ENCODE data around the gene TEX2. TPM values are rescaled to one million over a fixed set of nuclear protein-coding genes. Genes with fewer than 3 reads are reported as not detected.

TEX2 gene
- total and polyA plus RNA-seq, 9 of the 15 experiments (the other 6 are each of a cell fraction or from before 2014, with no cell fraction given) = 4.1 to 27.6 (median 19.3) TPM

- TF ChIP-seq CTCF (IDR thresholded peaks at IDR 0.05 in 2 of 3, conservative IDR thresholded peaks at IDR 0.05 in 1 of 3; ENCODE audit: insufficient read depth in 2 of 3, low read depth in 1 of 3, low read length in 3 of 3) (peak; percentile 71 to 89 (median 76)), ZBTB43 (CRISPR knock-in tag; IDR thresholded peaks at IDR 0.05) (no peak), MXI1 (IDR thresholded peaks at IDR 0.05; ENCODE audit: low read depth, low read length) (no peak), DMBX1 (CRISPR knock-in tag; IDR thresholded peaks at IDR 0.05; ENCODE audit: borderline replicate concordance) (no peak), KDM1A (IDR thresholded peaks at IDR 0.05) (no peak), ZNF707 (CRISPR knock-in tag; conservative IDR thresholded peaks at IDR 0.05) (no peak), GATA2 (CRISPR knock-in tag; IDR thresholded peaks at IDR 0.05) (no peak), HOXB6 (CRISPR knock-in tag; IDR thresholded peaks at IDR 0.05; ENCODE audit: borderline replicate concordance) (no peak), SIX5 (IDR thresholded peaks at IDR 0.05; ENCODE audit: borderline replicate concordance in 1 of 2, insufficient read depth in 1 of 2, low read depth in 1 of 2, low read length in 2 of 2) (no peak), RCOR1 (IDR thresholded peaks at IDR 0.05; ENCODE audit: borderline replicate concordance in 1 of 2, low read depth in 2 of 2, low read length in 2 of 2) (peak in 1 of 2 experiments; percentile 8; a peak in 1 of 4 replicates), SP1 (CRISPR knock-in tag; IDR thresholded peaks at IDR 0.05) (peak; percentile 45; the same call in 1 of the 2 replicates), SRSF1 (IDR thresholded peaks at IDR 0.05; ENCODE audit: low read depth, low read length) (no peak), ETV1 (tag; conservative IDR thresholded peaks at IDR 0.05; ENCODE audit: low read depth) (no peak), BRF2 (IDR thresholded peaks at IDR 0.05; ENCODE audit: borderline replicate concordance, insufficient read depth, insufficient read length) (no peak), ZBTB17 (CRISPR knock-in tag; IDR thresholded peaks at IDR 0.05) (no peak), USF1 (CRISPR knock-in tag; IDR thresholded peaks at IDR 0.05) (no peak), SMC3 (conservative IDR thresholded peaks at IDR 0.05; ENCODE audit: insufficient read depth, low read depth, low read length) (peak; percentile 79), TCFL5 (CRISPR knock-in tag; conservative IDR thresholded peaks at IDR 0.05) (no peak), PML (IDR thresholded peaks at IDR 0.05; ENCODE audit: low read length) (no peak)
These were observed 129.4 kb downstream of the TEX2 start (continued) for GRCh38 chr17:64133546-64134215.
